ENCODE data around the gene ANKFY1. TPM values are rescaled to one million over a fixed set of nuclear protein-coding genes. Genes with fewer than 3 reads are reported as not detected.

Gene ANKFY1
- polyA plus RNA-seq, 1 of the 3 experiments (the other 2 are of a cell fraction) = 29.6 TPM

GRCh38 chr17:4178651-4179050 is 85.1 kb downstream of the ANKFY1 start (continued):
- TF ChIP-seq GATA2 (CRISPR knock-in tag; IDR thresholded peaks at IDR 0.05) (no peak), FOXJ3 (CRISPR knock-in tag; IDR thresholded peaks at IDR 0.05) (no peak), FOSL2 (IDR thresholded peaks at IDR 0.05; ENCODE audit: borderline replicate concordance, low read depth) (no peak), RAD21 (IDR thresholded peaks at IDR 0.05; ENCODE audit: low read length) (no peak), ZBTB33 (IDR thresholded peaks at IDR 0.05; ENCODE audit: borderline replicate concordance, low read depth) (no peak), CTCF (IDR thresholded peaks at IDR 0.05) (no peak)

- POLR2A ChIA-PET = no interaction called here
- H3K9me2 ChIP-seq = no peaks in the 10 kb centered on the region
- peaks cover 31 to 82% of the 10 kb centered on the region in 2 experiments for H3K36me3 ChIP-seq (replicated peaks in 1 of 2; ENCODE audit: control insufficient read depth in 1 of 2, insufficient read depth in 2 of 2, low read length in 1 of 2)
- CTCF ChIA-PET = interaction anchor here (1.2 to 1.4 kb wide), 2 partner anchors 37 to 41 kb away, joined by 3 read pairs; no protein-coding TSS in a partner anchor
- no peaks in the 10 kb centered on the region for H3F3A ChIP-seq (replicated peaks; ENCODE audit: insufficient read depth)
- H3K27ac ChIP-seq (ENCODE audit: low read depth in 2 of 2, low read length in 1 of 2) = no peak overlapping the region
- no peak overlapping the region for H3K4me3 ChIP-seq (ENCODE audit: low read depth in 2 of 2, low read length in 1 of 2)
- no peaks in the 10 kb centered on the region for H3K27me3 ChIP-seq (ENCODE audit: insufficient read depth)
- no peak overlapping the region for H3K9ac ChIP-seq
- 98% methylated on average over 19 of the region's 21 CpGs for WGBS (ENCODE audit: low lambda C conversion rate)
- H3K79me2 ChIP-seq (ENCODE audit: insufficient read depth) = no peaks in the 10 kb centered on the region
- no peak overlapping the region for H2AFZ ChIP-seq (ENCODE audit: low read depth)
- no peaks in the 10 kb centered on the region for H3K4me1 ChIP-seq (ENCODE audit: control insufficient read depth in 1 of 2, insufficient read depth in 2 of 2, low read depth in 1 of 2, low read length in 1 of 2)
- H4K20me1 ChIP-seq (ENCODE audit: insufficient read depth) = no peaks in the 10 kb centered on the region
- no peak overlapping the region for H3K4me2 ChIP-seq
- TF ChIP-seq, protein P1, sequence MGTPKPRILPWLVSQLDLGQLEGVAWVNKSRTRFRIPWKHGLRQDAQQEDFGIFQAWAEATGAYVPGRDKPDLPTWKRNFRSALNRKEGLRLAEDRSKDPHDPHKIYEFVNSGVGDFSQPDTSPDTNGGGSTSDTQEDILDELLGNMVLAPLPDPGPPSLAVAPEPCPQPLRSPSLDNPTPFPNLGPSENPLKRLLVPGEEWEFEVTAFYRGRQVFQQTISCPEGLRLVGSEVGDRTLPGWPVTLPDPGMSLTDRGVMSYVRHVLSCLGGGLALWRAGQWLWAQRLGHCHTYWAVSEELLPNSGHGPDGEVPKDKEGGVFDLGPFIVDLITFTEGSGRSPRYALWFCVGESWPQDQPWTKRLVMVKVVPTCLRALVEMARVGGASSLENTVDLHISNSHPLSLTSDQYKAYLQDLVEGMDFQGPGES (IDR thresholded peaks at IDR 0.05; ENCODE audit: low read depth, low read length) = no peak
- TF ChIP-seq PBX3 (IDR thresholded peaks at IDR 0.05) (no peak), RAD21 (IDR thresholded peaks at IDR 0.05; ENCODE audit: low read length) (no peak), RFX5 (IDR thresholded peaks at IDR 0.05; ENCODE audit: low read length) (no peak), ELF1 (IDR thresholded peaks at IDR 0.05) (no peak), GABPA (IDR thresholded peaks at IDR 0.05; ENCODE audit: low read depth) (no peak), FOXM1 (IDR thresholded peaks at IDR 0.05; ENCODE audit: low read depth) (no peak), NRF1 (IDR thresholded peaks at IDR 0.05; ENCODE audit: low read depth, low read length) (no peak), USF2 (IDR thresholded peaks at IDR 0.05; ENCODE audit: borderline replicate concordance, low read depth, low read length) (no peak), FOXJ3 (CRISPR knock-in tag; IDR thresholded peaks at IDR 0.05) (no peak), MEF2A (IDR thresholded peaks at IDR 0.05; ENCODE audit: borderline replicate concordance, low read depth) (no peak), SMC3 (IDR thresholded peaks at IDR 0.05; ENCODE audit: low read depth, low read length) (no peak), YY1 (IDR thresholded peaks at IDR 0.05; ENCODE audit: low read depth) (no peak), CTCF (IDR thresholded peaks at IDR 0.05) (no peak), POLR2AphosphoS5 (IDR thresholded peaks at IDR 0.05; ENCODE audit: low read depth, low read length) (no peak), TCF12 (IDR thresholded peaks at IDR 0.05) (no peak), CHD2 (IDR thresholded peaks at IDR 0.05; ENCODE audit: low read length, partially characterized antibody) (no peak)
- no peaks in the 10 kb centered on the region for H3K9me3 ChIP-seq
- DNase-seq = no peak
These were observed 86.0 kb downstream of the ANKFY1 start for GRCh38 chr17:4177806-4178205.

Data from SK-N-SH (cell line).